ENCODE measurements around the gene CD28.

- TF ChIP-seq CTCF (IDR thresholded peaks at IDR 0.05): no peak
- TF ChIP-seq ZFX (IDR thresholded peaks at IDR 0.05; ENCODE audit: borderline replicate concordance): no peak
Measured at GRCh38 chr2:203783496-203784203, 77.2 kb downstream of the CD28 start.

Measured in 22Rv1 (cell line).